Calu3 (cell line): ENCODE results near the gene SLC16A14. TPM values are rescaled to one million over a fixed set of nuclear protein-coding genes. Genes with fewer than 3 reads are reported as not detected.

Experiments
- BruUV-seq: library from RNA; stranded (reverse); fragments of 400-500 nt; replicated peaks from 2 replicates; lab custom pipeline; 2021; lab: Mats Ljungman, UMichigan
- CTCF ChIA-PET: fragments of 300-600 bp; sonication (Branson Sonifier 250); formaldehyde crosslinking; loops from one replicate; lab custom pipeline; 2022; ENCODE audit warnings: antibody characterized with exemption; lab: Charles Lee
- DNase-seq: peaks from one replicate; pipeline ENCODE4 v3.0.0; 2022
- H3K27ac Mint-ChIP-seq: one replicate; pipeline ENCODE4 v1.8.0; 2022; ENCODE audit warnings: mixed read lengths; ENCODE audit not compliant: unreplicated experiment
- H3K27me3 Mint-ChIP-seq: one replicate; pipeline ENCODE4 v1.8.0; 2022; ENCODE audit warnings: mixed read lengths; ENCODE audit not compliant: unreplicated experiment
- H3K36me3 Mint-ChIP-seq: one replicate; pipeline ENCODE4 v1.8.0; 2022; ENCODE audit warnings: mild to moderate bottlenecking, moderate library complexity, mixed read lengths; ENCODE audit not compliant: insufficient read depth, unreplicated experiment
- H3K4me1 Mint-ChIP-seq: one replicate; pipeline ENCODE4 v1.8.0; 2022; ENCODE audit warnings: mild to moderate bottlenecking, low read depth, mixed read lengths; ENCODE audit not compliant: unreplicated experiment
- H3K4me3 Mint-ChIP-seq: one replicate; pipeline ENCODE4 v1.8.0; 2022; ENCODE audit warnings: mild to moderate bottlenecking, low read depth, moderate library complexity, mixed read lengths; ENCODE audit not compliant: unreplicated experiment
- H3K9me3 Mint-ChIP-seq: one replicate; pipeline ENCODE4 v1.8.0; 2022; ENCODE audit warnings: low read depth, mixed read lengths; ENCODE audit not compliant: unreplicated experiment
- intact Hi-C: fragments of 100-400 bp; cut with micrococcal nuclease; formaldehyde crosslinking; loops from one replicate; pipeline ENCODE4 v1.10.0; 2022; ENCODE audit not compliant: unreplicated experiment
- total RNA-seq: library from RNA; stranded (reverse); gene quantifications from 2 replicates; pipeline ENCODE4 v1.2.3, GENCODE V29; 2022
- TF ChIP-seq, protein P1 (sequence below): fragments of 200-600 bp; IDR thresholded peaks from one replicate; pipeline ENCODE4 v1.8.0; 2022; ENCODE audit warnings: antibody characterized with exemption; ENCODE audit not compliant: unreplicated experiment

SLC16A14 gene
- total RNA-seq, 1 experiment from 2014 or later: 5.5 TPM

DNA sequence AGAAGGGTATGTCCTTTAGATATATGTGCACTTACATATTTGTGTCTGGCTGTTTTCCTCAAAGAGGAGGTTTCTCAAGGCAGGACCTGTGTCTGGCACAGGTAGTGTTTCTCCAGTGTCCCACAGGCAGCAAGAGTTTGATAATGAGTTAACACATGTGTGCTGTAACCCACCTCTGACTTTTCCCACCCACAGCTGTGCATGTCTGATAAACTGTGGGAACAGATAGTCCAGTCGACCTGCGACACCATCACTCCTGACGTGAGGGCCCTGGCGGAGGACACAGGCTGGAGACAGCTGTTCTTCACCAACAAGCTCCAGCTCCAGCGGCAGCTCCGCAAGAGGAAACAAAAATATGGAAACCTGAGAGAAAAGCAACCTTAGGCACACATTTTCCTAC lies 58.2 kb downstream of the SLC16A14 start:
- intact Hi-C loops: no loop called here
- Mint-ChIP-seq H3K4me3 (no peak overlapping the region), H3K9me3 (no peaks in the 10 kb centered on the region), H3K36me3 (no peaks in the 10 kb centered on the region), H3K4me1 (peaks cover 12% of the 10 kb centered on the region), H3K27me3 (no peaks in the 10 kb centered on the region), H3K27ac (no peak overlapping the region)
- CTCF ChIA-PET: no interaction called here
- no peak for DNase-seq
- no TSS peak for BruUV-seq
- TF ChIP-seq, protein P1, sequence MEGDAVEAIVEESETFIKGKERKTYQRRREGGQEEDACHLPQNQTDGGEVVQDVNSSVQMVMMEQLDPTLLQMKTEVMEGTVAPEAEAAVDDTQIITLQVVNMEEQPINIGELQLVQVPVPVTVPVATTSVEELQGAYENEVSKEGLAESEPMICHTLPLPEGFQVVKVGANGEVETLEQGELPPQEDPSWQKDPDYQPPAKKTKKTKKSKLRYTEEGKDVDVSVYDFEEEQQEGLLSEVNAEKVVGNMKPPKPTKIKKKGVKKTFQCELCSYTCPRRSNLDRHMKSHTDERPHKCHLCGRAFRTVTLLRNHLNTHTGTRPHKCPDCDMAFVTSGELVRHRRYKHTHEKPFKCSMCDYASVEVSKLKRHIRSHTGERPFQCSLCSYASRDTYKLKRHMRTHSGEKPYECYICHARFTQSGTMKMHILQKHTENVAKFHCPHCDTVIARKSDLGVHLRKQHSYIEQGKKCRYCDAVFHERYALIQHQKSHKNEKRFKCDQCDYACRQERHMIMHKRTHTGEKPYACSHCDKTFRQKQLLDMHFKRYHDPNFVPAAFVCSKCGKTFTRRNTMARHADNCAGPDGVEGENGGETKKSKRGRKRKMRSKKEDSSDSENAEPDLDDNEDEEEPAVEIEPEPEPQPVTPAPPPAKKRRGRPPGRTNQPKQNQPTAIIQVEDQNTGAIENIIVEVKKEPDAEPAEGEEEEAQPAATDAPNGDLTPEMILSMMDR: no peak

DNA sequence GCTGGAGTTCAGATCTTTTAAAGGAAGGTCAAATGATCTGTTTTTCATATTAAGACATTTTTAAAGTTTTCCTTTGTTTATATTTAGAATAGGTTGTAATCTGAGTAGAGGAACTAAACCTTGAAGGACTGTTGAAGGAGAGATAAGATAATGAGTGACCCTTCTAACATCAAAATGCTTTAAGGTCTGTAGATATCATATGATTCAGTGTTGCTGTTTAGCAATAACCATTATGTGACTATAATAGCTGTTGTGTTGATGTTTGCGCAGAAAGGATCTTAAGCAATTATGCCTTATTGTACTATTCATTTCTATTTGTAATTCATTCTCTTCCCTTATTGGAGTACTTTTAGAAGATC lies 60.0 kb downstream of the SLC16A14 start:
- H3K4me1 Mint-ChIP-seq: peaks cover 18% of the 10 kb centered on the region
- no peaks in the 10 kb centered on the region for H3K27me3 Mint-ChIP-seq
- DNase-seq: no peak
- H3K9me3 Mint-ChIP-seq: no peaks in the 10 kb centered on the region
- TF ChIP-seq, protein P1: no peak
- H3K27ac Mint-ChIP-seq: no peak overlapping the region
- H3K36me3 Mint-ChIP-seq: no peaks in the 10 kb centered on the region
- no peak overlapping the region for H3K4me3 Mint-ChIP-seq
- intact Hi-C loops: loop anchor here (1.0 kb wide), 3 partner anchors 59 to 603 kb away; no protein-coding TSS in a partner anchor
- BruUV-seq: no TSS peak
- CTCF ChIA-PET: interaction anchor here (0.6 to 1.8 kb wide), 6 partner anchors 14 to 207 kb away, joined by 3 to 15 read pairs (median 3); partner anchors contain the start of gene SLC16A14

DNA sequence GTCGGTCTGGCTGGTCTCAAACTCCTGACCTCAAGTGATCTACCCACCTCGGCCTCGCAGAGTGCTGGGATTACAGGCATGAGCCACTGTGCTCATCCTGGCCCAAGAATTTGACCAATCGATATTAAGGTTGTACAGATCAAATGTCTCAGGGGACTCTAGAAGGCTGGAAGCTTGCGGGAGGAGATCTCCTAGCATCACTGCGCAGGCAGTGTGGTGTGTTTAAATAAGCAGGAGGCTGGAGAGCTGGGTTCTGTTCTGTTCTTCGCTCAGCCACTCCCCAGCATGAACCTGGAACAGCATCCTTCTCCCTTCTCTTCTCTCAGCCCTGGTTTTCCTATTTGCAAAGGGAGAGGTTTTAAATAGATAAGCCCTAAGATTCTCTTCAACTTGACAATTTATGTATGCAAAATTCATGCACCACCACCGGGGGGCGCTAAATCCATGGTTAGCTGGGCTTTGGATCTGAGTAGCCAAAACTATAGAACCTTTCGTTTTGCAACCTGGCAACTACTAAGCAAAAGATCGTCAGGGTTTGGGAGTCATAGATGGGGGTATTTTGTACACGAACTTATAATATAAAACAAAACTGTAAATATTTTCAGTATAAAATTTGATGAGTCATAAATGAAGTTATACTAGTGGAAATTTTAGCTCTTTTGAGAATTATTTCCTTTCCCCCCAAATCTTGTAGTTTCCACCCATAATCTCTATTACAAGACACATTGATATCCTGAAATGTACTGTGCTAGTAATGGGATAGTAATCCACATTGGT lies 60.6 kb downstream of the SLC16A14 start:
- peak; percentile 85 for DNase-seq
- TF ChIP-seq, protein P1: peak; percentile 86
- Mint-ChIP-seq H3K9me3 (no peaks in the 10 kb centered on the region), H3K4me3 (no peak overlapping the region), H3K27ac (no peak overlapping the region), H3K36me3 (no peaks in the 10 kb centered on the region), H3K4me1 (peaks cover 18% of the 10 kb centered on the region), H3K27me3 (no peaks in the 10 kb centered on the region)
- CTCF ChIA-PET: interaction anchor here (0.6 to 1.8 kb wide), 7 partner anchors 14 to 603 kb away, joined by 3 to 15 read pairs (median 3); partner anchors contain the start of gene SLC16A14
- intact Hi-C loops: loop anchor here (1.0 kb wide), 3 partner anchors 59 to 603 kb away; no protein-coding TSS in a partner anchor
- BruUV-seq: no TSS peak

DNA sequence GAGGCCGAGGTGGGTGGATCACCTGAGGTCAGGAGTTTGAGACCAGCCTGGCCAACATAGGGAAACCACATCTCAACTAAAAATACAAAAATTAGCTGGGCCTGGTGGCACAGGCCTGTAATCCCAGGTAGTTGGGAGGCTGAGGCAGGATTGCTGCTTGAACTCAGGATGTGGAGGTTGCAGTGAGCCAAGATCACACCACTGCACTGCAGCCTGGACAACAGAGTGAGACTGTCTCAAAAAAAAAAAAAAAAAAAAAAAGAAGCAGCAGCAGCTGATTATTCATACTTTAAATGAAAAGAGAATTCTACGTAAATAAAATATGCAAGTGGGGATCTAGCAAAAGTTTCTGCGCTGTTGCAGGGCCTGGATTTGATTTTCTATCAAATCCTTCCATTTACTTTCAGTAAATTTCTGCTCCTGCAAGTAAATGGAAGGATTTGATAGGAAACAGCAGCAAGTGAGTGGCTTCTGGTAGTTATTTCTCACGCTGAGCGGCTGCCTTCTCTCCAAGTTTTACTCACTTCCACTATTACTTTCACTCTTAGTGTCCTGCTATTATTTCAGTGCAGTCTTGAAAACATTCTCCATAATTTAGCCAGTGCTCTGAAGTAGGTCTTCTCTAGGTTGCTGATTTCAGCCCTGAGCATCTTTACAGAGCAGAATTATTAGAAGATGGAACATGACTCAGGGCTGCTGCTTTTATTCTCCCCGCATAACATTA lies 68.4 kb downstream of the SLC16A14 start:
- no peaks in the 10 kb centered on the region for H3K9me3 Mint-ChIP-seq
- CTCF ChIA-PET: no interaction called here
- H3K4me1 Mint-ChIP-seq: peaks cover 6% of the 10 kb centered on the region
- DNase-seq: no peak
- H3K4me3 Mint-ChIP-seq: no peak overlapping the region
- TF ChIP-seq, protein P1: no peak
- intact Hi-C loops: no loop called here
- no TSS peak for BruUV-seq
- no peaks in the 10 kb centered on the region for H3K27me3 Mint-ChIP-seq
- H3K36me3 Mint-ChIP-seq: no peaks in the 10 kb centered on the region
- H3K27ac Mint-ChIP-seq: no peak overlapping the region
